GM23248 (cell line): ENCODE measurements around the gene LRP1. TPM values are rescaled to one million over a fixed set of nuclear protein-coding genes. Genes with fewer than 3 reads are reported as not detected.

Experiments used
- DNase-seq: peaks from one replicate; pipeline ENCODE4 v3.0.0-alpha.2; 2015
- H2AFZ ChIP-seq: fragments of 200-600 bp; sonication (generic); 2 replicates; pipeline ENCODE4 v1.6.1; 2016; ENCODE audit warnings: antibody characterized with exemption
- H3F3A ChIP-seq: fragments of 200-600 bp; sonication (generic); 2 replicates; pipeline ENCODE4 v1.6.1; 2016; ENCODE audit warnings: mild to moderate bottlenecking, antibody characterized with exemption, mixed run types; ENCODE audit not compliant: insufficient read depth
- H3K27ac ChIP-seq: fragments of 200-600 bp; sonication (generic); 2 replicates; pipeline ENCODE4 v1.5.1; 2016; ENCODE audit warnings: mild to moderate bottlenecking
- H3K27me3 ChIP-seq: fragments of 200-600 bp; sonication (generic); replicated peaks from 2 replicates; pipeline ENCODE4 v1.6.1; 2016; ENCODE audit warnings: mild to moderate bottlenecking; ENCODE audit not compliant: insufficient read depth
- H3K36me3 ChIP-seq: fragments of 200-600 bp; sonication (generic); 2 replicates; pipeline ENCODE4 v1.6.1; 2016; ENCODE audit warnings: low read depth, mild to moderate bottlenecking
- H3K4me1 ChIP-seq: fragments of 200-600 bp; sonication (generic); 2 replicates; pipeline ENCODE4 v1.6.1; 2016; ENCODE audit warnings: mild to moderate bottlenecking; ENCODE audit not compliant: insufficient read depth
- H3K4me2 ChIP-seq: fragments of 200-600 bp; sonication (generic); one replicate; pipeline ENCODE4 v1.6.1; 2016; ENCODE audit warnings: mild to moderate bottlenecking; ENCODE audit not compliant: unreplicated experiment
- H3K4me3 ChIP-seq: fragments of 200-600 bp; sonication (generic); 2 replicates; pipeline ENCODE4 v1.5.1; 2016; ENCODE audit warnings: mild to moderate bottlenecking
- H3K79me2 ChIP-seq: fragments of 200-600 bp; sonication (generic); 2 replicates; pipeline ENCODE4 v1.6.1; 2016; ENCODE audit warnings: mild to moderate bottlenecking; ENCODE audit not compliant: insufficient read depth
- H3K9ac ChIP-seq: fragments of 200-600 bp; sonication (generic); 2 replicates; pipeline ENCODE4 v1.6.1; 2016; ENCODE audit warnings: mild to moderate bottlenecking
- H3K9me2 ChIP-seq: fragments of 200-600 bp; sonication (generic); 2 replicates; pipeline ENCODE4 v1.6.1; 2016; ENCODE audit warnings: mixed run types, mild to moderate bottlenecking, moderate library complexity; ENCODE audit not compliant: insufficient read depth
- H3K9me3 ChIP-seq: fragments of 200-600 bp; sonication (generic); one replicate; pipeline ENCODE4 v1.6.1; 2017; ENCODE audit warnings: low read depth
- H4K20me1 ChIP-seq: fragments of 200-600 bp; sonication (generic); 2 replicates; pipeline ENCODE4 v1.6.0; 2016; ENCODE audit not compliant: insufficient read depth
- EZH2 ChIP-seq: fragments of 200-600 bp; sonication (generic); IDR thresholded peaks from 2 replicates; pipeline ENCODE4 v1.6.1; 2018; ENCODE audit warnings: antibody characterized with exemption, mild to moderate bottlenecking; ENCODE audit not compliant: insufficient read depth, poor library complexity, severe bottlenecking
- EZH2phosphoT487 ChIP-seq: fragments of 200-600 bp; sonication (generic); IDR thresholded peaks from 2 replicates; pipeline ENCODE4 v1.6.1; 2018; ENCODE audit warnings: antibody characterized with exemption, moderate library complexity, mild to moderate bottlenecking, low read depth; ENCODE audit not compliant: insufficient read depth
- WGBS, 2 experiments: methylation state at CpG; one replicate each; pipeline ENCODE4 v1.1.6; 2015 to 2017; ENCODE audit warnings: low lambda C conversion rate in 2 of 2, low coverage in 1 of 2; ENCODE audit errors: missing lambda C conversion rate in 2 of 2; 5-methylcytosine and 5-hydroxymethylcytosine counted together
- in situ Hi-C: fragments of 300-500 bp; cut with MboI; formaldehyde crosslinking; loops from 2 replicates; pipeline ENCODE4 v1.15.0; 2020
- polyA plus RNA-seq: library from polyadenylated mRNA; unstranded; fragments of >200 nt; fragmentation: Nextera tagmentation; extraction: Ambion mirVana; gene quantifications from 2 replicates; pipeline ENCODE4 v1.2.1, GENCODE V29; 2016
- total RNA-seq: library from RNA; depleted of rRNA; stranded (reverse); fragments of >200 nt; shearing (Covaris generic); gene quantifications from 2 replicates; pipeline ENCODE4 v1.2.3, GENCODE V29; 2014

LRP1 gene
- total and polyA plus RNA-seq, 2 experiments from 2014 or later, result 166 to 257 TPM

DNA sequence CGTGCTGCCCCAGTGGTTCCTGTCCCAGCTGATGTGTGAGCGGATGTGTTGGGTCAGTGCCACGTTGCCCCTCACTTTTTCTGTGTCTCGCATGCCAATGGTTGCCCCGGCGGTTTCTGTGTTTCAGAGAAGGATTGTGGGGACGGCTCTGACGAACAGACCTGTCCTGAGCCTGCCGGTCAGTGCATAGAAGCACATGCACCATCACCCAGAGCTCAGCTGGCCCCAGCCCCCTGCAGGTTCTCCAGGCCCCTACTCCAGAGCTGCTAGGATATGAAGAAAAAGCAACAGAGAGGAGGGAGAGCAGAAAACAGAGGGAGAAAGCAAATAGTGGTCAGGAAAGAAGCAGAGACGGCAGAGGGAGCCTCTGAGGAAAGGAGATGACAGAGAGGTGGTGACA lies 39.8 kb downstream of the LRP1 start:
- Histone ChIP-seq H4K20me1 (no peaks in the 10 kb centered on the region), H2AFZ (no peak overlapping the region), H3K79me2 (peaks cover 79% of the 10 kb centered on the region), H3K9ac (no peak overlapping the region), H3K9me3 (no peaks in the 10 kb centered on the region), H3K27me3 (no peaks in the 10 kb centered on the region), H3K4me3 (no peak overlapping the region), H3K4me1 (peaks cover 39% of the 10 kb centered on the region), H3F3A (peaks cover 66% of the 10 kb centered on the region), H3K9me2 (no peaks in the 10 kb centered on the region), H3K27ac (no peak overlapping the region), H3K36me3 (peaks cover 69% of the 10 kb centered on the region), H3K4me2 (no peak overlapping the region)
- in situ Hi-C loops, result no loop called here
- no peak for TF ChIP-seq EZH2
- TF ChIP-seq EZH2phosphoT487, result no peak
- WGBS, 2 experiments, result 80 to 87% methylated on average over 10 of the region's 10 CpGs
- no peak for DNase-seq

DNA sequence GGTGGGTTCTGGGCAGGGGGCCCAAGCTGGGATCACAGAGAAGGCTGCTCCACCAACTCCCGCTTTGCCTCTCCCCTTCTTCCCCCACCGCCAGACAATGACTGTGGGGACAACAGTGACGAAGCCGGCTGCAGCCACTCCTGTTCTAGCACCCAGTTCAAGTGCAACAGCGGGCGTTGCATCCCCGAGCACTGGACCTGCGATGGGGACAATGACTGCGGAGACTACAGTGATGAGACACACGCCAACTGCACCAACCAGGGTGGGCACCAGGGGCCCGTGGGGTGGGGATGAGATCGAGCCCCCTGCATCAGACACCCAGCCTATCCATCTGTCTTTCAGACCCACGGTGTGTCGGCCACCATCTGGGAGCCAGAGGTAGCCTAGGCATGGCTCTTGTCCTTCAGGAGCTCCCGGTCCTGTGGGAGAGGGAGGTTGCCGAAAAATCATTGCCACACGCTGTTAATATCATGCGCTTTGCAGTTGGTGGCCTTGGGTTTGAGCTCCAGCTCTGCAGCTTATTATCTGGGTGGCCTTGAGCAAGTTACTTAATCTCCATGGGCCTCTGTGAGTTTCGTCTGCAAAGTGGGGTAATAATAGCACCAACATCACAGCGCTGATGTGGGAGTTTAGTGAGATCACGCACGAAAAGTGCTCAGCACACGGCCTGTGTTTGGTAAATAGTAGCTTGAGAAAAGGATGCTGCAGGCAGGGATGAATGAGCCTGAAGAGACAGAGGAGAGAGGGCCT lies 40.9 kb downstream of the LRP1 start:
- Histone ChIP-seq H4K20me1 (no peaks in the 10 kb centered on the region), H3K4me2 (no peak overlapping the region), H3K27me3 (no peaks in the 10 kb centered on the region), H3K27ac (no peak overlapping the region), H3K9me3 (no peaks in the 10 kb centered on the region), H3K4me3 (no peak overlapping the region), H3K4me1 (peaks cover 39% of the 10 kb centered on the region), H3K9ac (no peak overlapping the region), H3K36me3 (peaks cover 63% of the 10 kb centered on the region), H3K79me2 (peaks cover 79% of the 10 kb centered on the region), H3K9me2 (no peaks in the 10 kb centered on the region), H3F3A (peaks cover 56% of the 10 kb centered on the region), H2AFZ (no peak overlapping the region)
- DNase-seq, result no peak
- 80 to 81% methylated on average over 23 of the region's 23 CpGs for WGBS, 2 experiments
- no peak for TF ChIP-seq EZH2
- no peak for TF ChIP-seq EZH2phosphoT487
- in situ Hi-C loops, result no loop called here

DNA sequence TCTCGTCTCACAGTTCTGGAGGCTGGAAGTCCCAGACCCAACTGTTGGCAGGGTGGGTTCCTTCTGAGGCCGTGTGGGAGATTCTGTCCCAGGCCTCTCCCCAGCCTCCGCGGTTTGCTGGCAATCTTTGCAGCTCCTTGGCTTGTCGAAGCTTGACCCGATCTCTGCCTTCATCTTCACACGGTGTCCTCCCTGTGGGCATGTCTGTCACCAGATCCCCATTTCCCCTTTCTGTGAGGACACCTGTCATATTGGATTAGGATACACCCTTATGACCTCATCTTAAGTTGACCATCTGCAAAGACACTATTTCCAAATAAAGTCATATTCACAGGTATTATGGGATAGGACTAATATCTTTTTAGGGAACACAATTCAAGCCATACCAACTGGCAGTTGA lies 41.7 kb downstream of the LRP1 start:
- no peak for DNase-seq
- H3K4me1 ChIP-seq, result peaks cover 32% of the 10 kb centered on the region
- H3K9ac ChIP-seq, result no peak overlapping the region
- peaks cover 59% of the 10 kb centered on the region; the same call in 1 of the 2 replicates for H3K36me3 ChIP-seq
- peak overlapping the region; percentile 56 for H3K27ac ChIP-seq
- no peak overlapping the region for H3K4me2 ChIP-seq
- no peak for TF ChIP-seq EZH2phosphoT487
- no peak for TF ChIP-seq EZH2
- H3F3A ChIP-seq, result peaks cover 53% of the 10 kb centered on the region
- 44 to 45% methylated on average over 7 of the region's 7 CpGs for WGBS, 2 experiments
- H3K9me2 ChIP-seq, result no peaks in the 10 kb centered on the region
- no peak overlapping the region for H3K4me3 ChIP-seq
- H2AFZ ChIP-seq, result no peak overlapping the region
- H3K79me2 ChIP-seq, result peaks cover 79% of the 10 kb centered on the region
- no peaks in the 10 kb centered on the region for H3K9me3 ChIP-seq
- H4K20me1 ChIP-seq, result no peaks in the 10 kb centered on the region
- in situ Hi-C loops, result no loop called here
- no peaks in the 10 kb centered on the region for H3K27me3 ChIP-seq

DNA sequence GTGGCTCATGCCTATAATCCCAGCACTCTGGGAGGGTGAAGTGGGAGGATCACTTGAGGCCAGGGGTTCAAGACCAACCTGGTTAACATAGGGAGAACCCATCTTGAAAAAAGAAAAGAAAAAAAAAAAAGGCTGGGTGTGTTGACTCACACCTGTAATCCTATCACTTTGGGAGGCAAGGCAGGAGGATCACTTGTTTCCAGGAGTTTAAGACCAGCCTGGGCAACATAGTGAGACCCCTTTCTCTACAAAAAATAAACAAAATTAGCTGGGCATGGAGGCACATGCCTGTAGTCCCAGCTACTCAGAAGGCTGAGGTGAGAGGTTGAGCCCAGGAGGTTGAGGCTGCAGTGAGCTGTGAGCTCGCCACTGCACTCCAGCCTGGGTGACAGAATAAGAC lies 42.1 kb downstream of the LRP1 start:
- Histone ChIP-seq H2AFZ (no peak overlapping the region), H3K27ac (peak overlapping the region; percentile 56), H3K27me3 (no peaks in the 10 kb centered on the region), H3F3A (peaks cover 50% of the 10 kb centered on the region), H3K79me2 (peaks cover 77% of the 10 kb centered on the region), H3K4me3 (no peak overlapping the region), H3K4me1 (peaks cover 27% of the 10 kb centered on the region), H3K9me2 (no peaks in the 10 kb centered on the region), H3K4me2 (no peak overlapping the region), H3K36me3 (peaks cover 59% of the 10 kb centered on the region; the same call in 1 of the 2 replicates), H3K9me3 (no peaks in the 10 kb centered on the region), H4K20me1 (no peaks in the 10 kb centered on the region), H3K9ac (0 out of 2 replicates have a peak overlapping the region, but pooled peaks have one; percentile 16)
- 85 to 100% methylated on average over 1 of the region's 1 CpG for WGBS, 2 experiments
- DNase-seq, result no peak
- TF ChIP-seq EZH2phosphoT487, result no peak
- TF ChIP-seq EZH2, result no peak
- in situ Hi-C loops, result no loop called here
